GM10847 (cell line): ENCODE results near the gene DTNA.

Source experiments
- POLR2A ChIP-seq: IDR thresholded peaks from 2 replicates; pipeline ENCODE4 v1.6.1; 2011; ENCODE audit not compliant: insufficient read length; ENCODE audit errors: extremely low read depth

DTNA gene

GRCh38 chr18:34844072-34844471 lies 134.0 kb downstream of the DTNA start:
- TF ChIP-seq POLR2A = no peak

DNA sequence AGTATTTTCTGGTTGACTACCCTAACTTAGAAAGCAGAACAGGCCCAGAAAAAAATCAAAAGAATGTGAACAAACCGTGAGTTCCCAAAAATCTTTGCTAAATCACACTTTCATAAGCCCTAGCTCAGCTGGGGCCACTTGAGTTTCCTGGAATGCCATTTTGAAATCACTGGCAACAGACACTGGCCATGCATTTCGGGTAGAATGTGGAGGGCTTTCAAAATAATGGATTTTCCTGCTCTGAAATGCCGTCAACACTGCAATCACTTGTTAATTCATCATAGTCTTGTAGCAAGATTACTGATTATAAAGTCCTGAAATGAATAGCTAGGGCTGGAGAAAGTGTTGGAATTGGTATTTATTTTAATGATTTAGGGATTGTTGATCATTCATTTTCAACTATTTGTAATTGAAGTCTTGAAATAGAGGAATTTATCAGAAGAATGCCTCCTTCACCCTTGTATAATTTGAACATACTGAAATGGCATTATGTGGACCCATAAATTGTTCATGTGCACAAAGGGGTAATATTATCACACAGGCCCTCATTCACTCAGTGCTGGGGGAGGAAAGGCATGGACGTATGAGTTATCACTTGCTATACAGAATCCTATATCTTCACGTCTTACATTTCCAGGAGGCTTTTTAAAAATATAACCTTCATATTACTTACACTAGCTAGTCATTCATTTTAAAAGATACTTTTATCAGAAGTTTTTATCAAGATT lies 134.8 kb downstream of the DTNA start:
- TF ChIP-seq POLR2A = no peak

DNA sequence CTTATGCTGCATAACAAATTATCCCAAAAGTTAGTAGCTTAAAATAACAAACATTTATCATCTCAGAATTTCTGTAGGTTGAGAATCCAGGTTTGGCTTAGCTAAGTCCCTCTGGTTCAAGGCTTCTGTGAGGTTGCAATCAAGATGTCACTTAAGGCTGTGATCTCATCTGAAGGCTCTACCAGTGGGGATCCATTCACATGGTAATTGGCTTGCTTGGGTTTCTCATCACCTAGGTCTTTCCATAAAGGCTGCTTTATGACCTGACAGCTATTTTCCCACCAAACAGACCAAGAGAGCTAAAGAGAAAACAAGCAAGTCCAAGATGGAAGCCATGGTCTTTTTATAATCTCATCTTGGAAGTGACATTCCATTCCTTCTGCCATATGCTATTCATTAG lies 137.3 kb downstream of the DTNA start:
- no peak for TF ChIP-seq POLR2A

- no peak for TF ChIP-seq POLR2A
These were observed 138.1 kb downstream of the DTNA start for GRCh38 chr18:34848156-34848555.

- TF ChIP-seq POLR2A = no peak
These were observed 138.6 kb downstream of the DTNA start for GRCh38 chr18:34848695-34849094.

GRCh38 chr18:34857320-34857719 lies 147.2 kb downstream of the DTNA start:
- TF ChIP-seq POLR2A = no peak

GRCh38 chr18:34858188-34858587 lies 148.1 kb downstream of the DTNA start:
- TF ChIP-seq POLR2A = no peak

- no peak for TF ChIP-seq POLR2A
These were observed 149.4 kb downstream of the DTNA start for GRCh38 chr18:34859496-34859895.

GRCh38 chr18:34862561-34862960 lies 152.5 kb downstream of the DTNA start:
- TF ChIP-seq POLR2A = no peak

DNA sequence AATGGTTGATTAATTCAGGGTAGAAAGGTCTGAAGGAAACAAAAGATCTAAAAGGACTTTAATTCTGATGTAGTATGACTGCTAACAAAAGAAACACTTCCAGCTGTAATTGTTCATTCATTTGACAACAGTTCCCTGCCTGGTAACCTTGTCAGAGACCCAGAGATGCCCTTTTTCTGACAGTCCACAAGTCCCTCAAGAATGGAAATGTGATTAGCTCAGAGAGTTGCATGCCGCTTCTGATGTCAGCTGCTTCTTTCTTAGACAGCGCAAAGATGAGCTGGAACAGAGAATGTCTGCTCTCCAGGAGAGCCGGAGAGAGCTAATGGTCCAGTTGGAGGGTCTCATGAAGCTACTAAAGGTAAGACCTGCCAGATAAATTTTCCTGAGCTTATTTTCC lies 153.6 kb downstream of the DTNA start:
- TF ChIP-seq POLR2A = no peak

DNA sequence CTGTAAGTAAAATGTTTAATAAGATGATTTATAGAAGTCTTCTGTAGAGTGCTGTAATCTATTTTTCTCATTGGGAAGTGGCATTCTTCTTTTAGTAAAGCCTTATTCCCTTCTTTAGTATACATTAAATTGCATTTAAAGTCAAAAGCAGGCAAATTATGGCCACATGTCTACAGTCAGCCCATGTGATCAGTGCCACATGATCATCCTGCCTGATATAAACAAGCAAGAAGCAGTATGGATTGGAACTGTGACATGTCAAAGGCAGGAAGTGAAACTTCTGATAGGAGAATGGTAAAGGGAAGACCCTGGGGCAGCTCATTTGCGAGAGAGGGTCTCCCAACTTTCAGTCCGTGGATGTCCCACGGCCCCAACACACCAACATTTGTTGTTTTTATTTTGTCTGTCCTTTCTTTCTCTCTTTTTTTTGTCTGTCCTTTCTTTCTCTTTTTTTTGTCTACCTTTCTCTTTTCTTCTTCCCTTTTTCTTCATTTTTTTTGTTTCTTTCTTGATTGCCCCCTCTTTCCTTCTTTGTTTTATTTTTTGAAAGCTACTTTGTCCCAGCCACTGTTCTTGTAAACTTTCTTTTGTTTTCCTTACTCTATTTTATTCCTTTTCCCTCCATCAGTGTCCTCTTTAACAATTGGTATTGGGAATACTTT lies 154.9 kb downstream of the DTNA start:
- TF ChIP-seq POLR2A = no peak

GRCh38 chr18:34866310-34866709 lies 156.2 kb downstream of the DTNA start:
- TF ChIP-seq POLR2A = no peak

DNA sequence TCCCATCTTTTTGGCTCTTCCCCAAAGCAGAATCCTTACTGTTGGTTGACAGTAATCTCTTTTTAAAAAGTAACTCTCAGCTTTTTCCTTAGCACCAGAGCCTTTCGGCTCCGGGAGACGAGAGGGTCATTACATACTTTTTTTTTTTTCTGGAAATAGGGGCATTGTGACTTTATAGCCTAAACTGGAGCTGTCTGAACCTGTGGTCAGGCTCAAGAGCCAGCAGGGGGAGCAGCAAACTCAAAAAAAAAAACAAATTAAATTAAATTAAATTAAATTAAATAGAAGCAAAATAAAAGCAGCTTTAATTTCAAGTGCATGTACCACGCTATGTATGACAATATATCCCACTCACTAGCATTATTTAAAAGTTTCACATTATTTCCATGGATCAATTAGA lies 156.6 kb downstream of the DTNA start:
- no peak for TF ChIP-seq POLR2A

DNA sequence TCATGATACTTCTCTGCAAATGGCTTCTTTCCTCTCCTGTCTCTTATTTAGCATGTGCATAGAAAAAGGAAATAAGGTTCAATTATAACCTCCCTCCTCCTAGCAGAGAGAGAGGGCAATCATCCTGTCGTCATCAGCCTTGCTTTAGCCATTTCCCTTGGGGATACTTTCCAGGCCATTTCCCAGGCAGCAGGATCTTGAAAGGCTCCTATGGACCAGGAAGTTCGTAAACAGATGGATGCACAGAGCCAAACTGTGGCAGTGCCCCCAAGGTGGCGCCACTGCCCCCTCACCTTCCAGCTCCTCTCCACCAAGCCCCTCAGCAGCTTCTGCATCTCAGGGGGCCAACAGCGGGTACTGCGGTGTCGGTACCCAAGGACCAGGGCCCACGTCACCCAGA lies 157.4 kb downstream of the DTNA start:
- TF ChIP-seq POLR2A = no peak

GRCh38 chr18:34870555-34871310 lies 160.6 kb downstream of the DTNA start:
- no peak for TF ChIP-seq POLR2A

DNA sequence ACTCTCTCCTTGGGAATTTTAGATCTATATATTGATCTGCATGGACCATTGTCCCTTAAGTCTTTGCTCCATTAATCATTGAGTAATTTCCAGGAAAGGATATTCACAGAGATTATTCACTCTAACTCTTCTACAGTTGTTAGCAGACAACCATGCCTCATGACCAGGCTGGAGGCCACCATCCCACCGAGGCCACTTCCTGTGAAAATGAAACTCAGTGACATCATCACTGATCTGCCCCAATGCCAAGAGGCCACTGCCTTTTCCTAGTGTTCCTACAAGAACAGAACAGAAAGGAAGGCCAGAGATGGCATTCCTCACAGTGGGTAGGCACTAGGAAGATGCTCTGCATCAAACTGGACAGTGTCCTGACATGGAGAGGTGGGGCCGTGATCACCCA lies 161.3 kb downstream of the DTNA start:
- TF ChIP-seq POLR2A = no peak
